GM10847 (cell line): ENCODE results near the gene EIPR1.

ENCODE experiments used
- POLR2A ChIP-seq: IDR thresholded peaks from 2 replicates; pipeline ENCODE4 v1.6.1; 2011; ENCODE audit not compliant: insufficient read length; ENCODE audit errors: extremely low read depth

EIPR1 gene

GRCh38 chr2:3142210-3142609 lies 235.4 kb downstream of the EIPR1 start:
- no peak for TF ChIP-seq POLR2A

- TF ChIP-seq POLR2A: no peak
Measured at GRCh38 chr2:3141696-3142095, 235.9 kb downstream of the EIPR1 start.

- no peak for TF ChIP-seq POLR2A
Measured at GRCh38 chr2:3139906-3140305, 237.7 kb downstream of the EIPR1 start.
